ENCODE measurements around the gene ABCE1. TPM values are rescaled to one million over a fixed set of nuclear protein-coding genes. Genes with fewer than 3 reads are reported as not detected.
A peak's percentile ranks its signal among the peaks of the same experiment; 100 is the strongest.

The ABCE1 gene
- total RNA-seq, 1 experiment from 2014 or later = 237 TPM

GRCh38 chr4:145170223-145170622, 72.1 kb downstream of the ABCE1 start:
- Histone ChIP-seq H3K4me1 (ENCODE audit: low read length) (no peaks in the 10 kb centered on the region), H3K9me2 (replicated peaks; ENCODE audit: insufficient read depth, low read length) (no peaks in the 10 kb centered on the region), H3K27me3 (ENCODE audit: low read length) (no peaks in the 10 kb centered on the region), H3K9ac (ENCODE audit: low read length) (no peak overlapping the region), H3K4me2 (ENCODE audit: low read depth, low read length, poor library complexity, severe bottlenecking) (no peak overlapping the region), H3K36me3 (ENCODE audit: insufficient read depth, low read length) (peaks cover 70% of the 10 kb centered on the region), H2AFZ (ENCODE audit: low read length) (no peak overlapping the region), H3K79me2 (ENCODE audit: low read length) (peaks cover 94% of the 10 kb centered on the region), H3K27ac (ENCODE audit: low read length) (no peak overlapping the region), H4K20me1 (ENCODE audit: insufficient read depth, low read depth, low read length) (peaks cover 16% of the 10 kb centered on the region), H3K4me3 (ENCODE audit: low read length) (no peak overlapping the region), H3K9me3 (ENCODE audit: low read length) (no peaks in the 10 kb centered on the region)
- no peak for DNase-seq

- no peak overlapping the region for H3K9ac ChIP-seq (ENCODE audit: low read length)
- no peak for DNase-seq
- H3K4me2 ChIP-seq (ENCODE audit: low read depth, low read length, poor library complexity, severe bottlenecking) = no peak overlapping the region
- H3K4me1 ChIP-seq (ENCODE audit: low read length) = peaks cover 5% of the 10 kb centered on the region
- no peaks in the 10 kb centered on the region for H3K27me3 ChIP-seq (ENCODE audit: low read length)
- H3K4me3 ChIP-seq (ENCODE audit: low read length) = no peak overlapping the region
- H3K9me2 ChIP-seq (replicated peaks; ENCODE audit: insufficient read depth, low read length) = no peaks in the 10 kb centered on the region
- no peak overlapping the region for H2AFZ ChIP-seq (ENCODE audit: low read length)
- peaks cover 24% of the 10 kb centered on the region for H4K20me1 ChIP-seq (ENCODE audit: insufficient read depth, low read depth, low read length)
- H3K79me2 ChIP-seq (ENCODE audit: low read length) = peaks cover 99% of the 10 kb centered on the region
- H3K36me3 ChIP-seq (ENCODE audit: insufficient read depth, low read length) = peaks cover 62% of the 10 kb centered on the region
- no peak overlapping the region for H3K27ac ChIP-seq (ENCODE audit: low read length)
- no peaks in the 10 kb centered on the region for H3K9me3 ChIP-seq (ENCODE audit: low read length)
These were observed 73.8 kb downstream of the ABCE1 start for GRCh38 chr4:145171911-145172310.

- H3K4me1 ChIP-seq (ENCODE audit: low read length) = peaks cover 19% of the 10 kb centered on the region
- peaks cover 29% of the 10 kb centered on the region for H3K36me3 ChIP-seq (ENCODE audit: insufficient read depth, low read length)
- no peak for DNase-seq
- H3K9me2 ChIP-seq (replicated peaks; ENCODE audit: insufficient read depth, low read length) = no peaks in the 10 kb centered on the region
- H3K9ac ChIP-seq (ENCODE audit: low read length) = peak overlapping the region; percentile 83
- H3K4me2 ChIP-seq (ENCODE audit: low read depth, low read length, poor library complexity, severe bottlenecking) = peak overlapping the region; percentile 84
- peaks cover 33% of the 10 kb centered on the region for H4K20me1 ChIP-seq (ENCODE audit: insufficient read depth, low read depth, low read length)
- H2AFZ ChIP-seq (ENCODE audit: low read length) = no peak overlapping the region
- H3K4me3 ChIP-seq (ENCODE audit: low read length) = peak overlapping the region; percentile 80
- H3K9me3 ChIP-seq (ENCODE audit: low read length) = no peaks in the 10 kb centered on the region
- H3K79me2 ChIP-seq (ENCODE audit: low read length) = peaks cover 77% of the 10 kb centered on the region
- no peaks in the 10 kb centered on the region for H3K27me3 ChIP-seq (ENCODE audit: low read length)
- peak overlapping the region; percentile 88 for H3K27ac ChIP-seq (ENCODE audit: low read length)
These were observed 78.7 kb downstream of the ABCE1 start for GRCh38 chr4:145176641-145177432.

DNA sequence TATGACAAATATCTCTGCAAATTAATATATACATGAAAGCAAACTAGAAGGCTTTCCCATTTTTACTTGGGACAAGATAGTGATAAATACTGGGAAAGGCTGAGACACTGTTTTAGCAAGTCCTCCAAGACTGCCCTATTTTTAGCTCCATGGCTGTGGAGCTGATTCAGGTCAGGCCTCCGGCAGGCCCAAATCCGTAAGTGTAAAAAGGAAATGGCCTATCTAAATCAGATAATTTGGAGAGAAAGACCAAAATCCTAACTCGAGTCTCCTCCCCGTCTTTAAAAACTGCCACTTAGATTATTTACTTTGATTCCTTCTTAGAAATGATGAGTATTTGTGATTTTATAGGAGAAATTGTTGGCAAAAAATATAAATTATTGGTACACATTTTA, 79.4 kb downstream of the ABCE1 start:
- H3K9me3 ChIP-seq (ENCODE audit: low read length) = no peaks in the 10 kb centered on the region
- peak overlapping the region; percentile 84 for H3K4me2 ChIP-seq (ENCODE audit: low read depth, low read length, poor library complexity, severe bottlenecking)
- no peaks in the 10 kb centered on the region for H3K27me3 ChIP-seq (ENCODE audit: low read length)
- peaks cover 70% of the 10 kb centered on the region for H3K79me2 ChIP-seq (ENCODE audit: low read length)
- H3K27ac ChIP-seq (ENCODE audit: low read length) = peak overlapping the region; percentile 88
- H4K20me1 ChIP-seq (ENCODE audit: insufficient read depth, low read depth, low read length) = peaks cover 27% of the 10 kb centered on the region; the same call in 1 of the 2 replicates
- H2AFZ ChIP-seq (ENCODE audit: low read length) = no peak overlapping the region
- no peaks in the 10 kb centered on the region for H3K9me2 ChIP-seq (replicated peaks; ENCODE audit: insufficient read depth, low read length)
- peaks cover 23% of the 10 kb centered on the region for H3K36me3 ChIP-seq (ENCODE audit: insufficient read depth, low read length)
- peak overlapping the region; percentile 83 for H3K9ac ChIP-seq (ENCODE audit: low read length)
- H3K4me3 ChIP-seq (ENCODE audit: low read length) = peak overlapping the region; percentile 80
- peak; percentile 60 for DNase-seq
- peaks cover 19% of the 10 kb centered on the region for H3K4me1 ChIP-seq (ENCODE audit: low read length)

- DNase-seq = peak; percentile 67
- Histone ChIP-seq H3K9me2 (replicated peaks; ENCODE audit: insufficient read depth, low read length) (no peaks in the 10 kb centered on the region), H4K20me1 (ENCODE audit: insufficient read depth, low read depth, low read length) (peaks cover 26% of the 10 kb centered on the region; the same call in 1 of the 2 replicates), H3K4me1 (ENCODE audit: low read length) (peaks cover 19% of the 10 kb centered on the region), H3K9me3 (ENCODE audit: low read length) (no peaks in the 10 kb centered on the region), H3K36me3 (ENCODE audit: insufficient read depth, low read length) (peaks cover 22% of the 10 kb centered on the region), H2AFZ (ENCODE audit: low read length) (no peak overlapping the region), H3K4me3 (ENCODE audit: low read length) (peak overlapping the region; percentile 80), H3K79me2 (ENCODE audit: low read length) (peaks cover 65% of the 10 kb centered on the region), H3K27me3 (ENCODE audit: low read length) (no peaks in the 10 kb centered on the region), H3K27ac (ENCODE audit: low read length) (peak overlapping the region; percentile 88), H3K9ac (ENCODE audit: low read length) (peak overlapping the region; percentile 83), H3K4me2 (ENCODE audit: low read depth, low read length, poor library complexity, severe bottlenecking) (peak overlapping the region; percentile 84)
These were observed 79.9 kb downstream of the ABCE1 start for GRCh38 chr4:145177906-145178538.

GRCh38 chr4:145178740-145179280, 80.7 kb downstream of the ABCE1 start:
- H3K4me3 ChIP-seq (ENCODE audit: low read length) = peak overlapping the region; percentile 80
- H3K9me2 ChIP-seq (replicated peaks; ENCODE audit: insufficient read depth, low read length) = no peaks in the 10 kb centered on the region
- no peaks in the 10 kb centered on the region for H3K27me3 ChIP-seq (ENCODE audit: low read length)
- H3K4me1 ChIP-seq (ENCODE audit: low read length) = peaks cover 19% of the 10 kb centered on the region
- H2AFZ ChIP-seq (ENCODE audit: low read length) = no peak overlapping the region; the same call in 1 of the 2 replicates
- H3K9ac ChIP-seq (ENCODE audit: low read length) = peak overlapping the region; percentile 83
- H3K9me3 ChIP-seq (ENCODE audit: low read length) = no peaks in the 10 kb centered on the region
- H3K79me2 ChIP-seq (ENCODE audit: low read length) = peaks cover 57% of the 10 kb centered on the region
- peak overlapping the region; percentile 84 for H3K4me2 ChIP-seq (ENCODE audit: low read depth, low read length, poor library complexity, severe bottlenecking)
- peak overlapping the region; percentile 88 for H3K27ac ChIP-seq (ENCODE audit: low read length)
- H3K36me3 ChIP-seq (ENCODE audit: insufficient read depth, low read length) = peaks cover 15% of the 10 kb centered on the region
- DNase-seq = peak; percentile 62
- H4K20me1 ChIP-seq (ENCODE audit: insufficient read depth, low read depth, low read length) = peaks cover 26% of the 10 kb centered on the region; the same call in 1 of the 2 replicates

Small RNA genes lying within 50 kb of the gene (small RNA-seq; reads per million reads assigned to genes)
- not detected for gene RF00019

Other genes with a start within 250 kb of the ABCE1 start
- 62.7 and 75.3 TPM in 2 replicates for gene ANAPC10, start 115 bp upstream of the ABCE1 start, total RNA-seq (2014; rRNA removed; shearing (Covaris generic); ENCODE audit: low replicate concordance)
- 18.2 and 62.1 TPM in 2 replicates for gene OTUD4, start 82.3 kb downstream of the ABCE1 start, total RNA-seq (2014; rRNA removed; shearing (Covaris generic); ENCODE audit: low replicate concordance)

Measured in Karpas-422 (cell line).